WTC11 (cell line): ENCODE results near the gene OLFM2. TPM values are rescaled to one million over a fixed set of nuclear protein-coding genes. Genes with fewer than 3 reads are reported as not detected.

ENCODE experiments used
- ATAC-seq: fragments of 200-7000 bp; cut with Tn5 transposase; 2 replicates; pipeline ENCODE4 v1.10.0; 2021; ENCODE audit warnings: mild to moderate bottlenecking, moderate library complexity
- CTCF ChIA-PET: fragments of 300-600 bp; sonication (Branson Sonifier 250); formaldehyde crosslinking; loops from one replicate; lab custom pipeline; 2021; ENCODE audit warnings: antibody characterized with exemption; lab: Charles Lee
- POLR2A ChIA-PET: fragments of 350-600 bp; sonication (Branson Sonifier 250); formaldehyde crosslinking; loops from one replicate; lab custom pipeline; 2021; ENCODE audit warnings: antibody characterized with exemption; lab: Charles Lee
- DNase-seq: peaks from one replicate; pipeline ENCODE4 v3.0.0; 2021; ENCODE audit warnings: low spot score
- H3K27ac Mint-ChIP-seq: 2 replicates; pipeline ENCODE4 v1.8.0; 2021; ENCODE audit warnings: mixed read lengths
- H3K27me3 Mint-ChIP-seq: 2 replicates; pipeline ENCODE4 v1.8.0; 2021; ENCODE audit warnings: low read depth, mild to moderate bottlenecking, moderate library complexity, mixed read lengths
- H3K36me3 Mint-ChIP-seq: 2 replicates; pipeline ENCODE4 v1.8.0; 2021; ENCODE audit warnings: mixed read lengths
- H3K4me1 Mint-ChIP-seq: 2 replicates; pipeline ENCODE4 v1.8.0; 2022; ENCODE audit warnings: mixed read lengths
- H3K4me3 Mint-ChIP-seq: 2 replicates; pipeline ENCODE4 v1.8.0; 2021; ENCODE audit warnings: mild to moderate bottlenecking, moderate library complexity, mixed read lengths
- H3K9me3 Mint-ChIP-seq: 2 replicates; pipeline ENCODE4 v1.8.0; 2021; ENCODE audit warnings: mixed read lengths
- ATF1 ChIP-seq: sonication (generic); formaldehyde crosslinking; IDR thresholded peaks from 2 replicates; pipeline ENCODE4 v1.8.1; 2023; ENCODE audit warnings: mild to moderate bottlenecking, moderate library complexity, missing genetic modification reagents
- CREB1 ChIP-seq: sonication (generic); formaldehyde crosslinking; IDR thresholded peaks from 2 replicates; pipeline ENCODE4 v1.8.0; 2023; ENCODE audit warnings: mild to moderate bottlenecking, missing genetic modification reagents
- GABPB1 ChIP-seq: sonication (generic); formaldehyde crosslinking; IDR thresholded peaks from 2 replicates; pipeline ENCODE4 v1.8.1; 2023; ENCODE audit warnings: mild to moderate bottlenecking, missing genetic modification reagents
- GRHL2 ChIP-seq: fragments of 250-450 bp; sonication (Bioruptor Pico); IDR thresholded peaks from 2 replicates; pipeline ENCODE4 v1.8.0; 2022; ENCODE audit warnings: mild to moderate bottlenecking, moderate library complexity; ENCODE audit not compliant: insufficient replicate concordance, severe bottlenecking
- MYBL2 ChIP-seq: sonication (generic); formaldehyde crosslinking; IDR thresholded peaks from 2 replicates; pipeline ENCODE4 v1.8.1; 2023; ENCODE audit warnings: mild to moderate bottlenecking, moderate library complexity, missing genetic modification reagents
- OVOL2 ChIP-seq: fragments of 250-450 bp; sonication (Bioruptor Pico); IDR thresholded peaks from 2 replicates; pipeline ENCODE4 v1.9.0; 2021; ENCODE audit warnings: mild to moderate bottlenecking, borderline replicate concordance
- SOX15 ChIP-seq: fragments of 250-450 bp; sonication (Bioruptor Pico); IDR thresholded peaks from 2 replicates; pipeline ENCODE4 v1.9.0; 2021; ENCODE audit warnings: mild to moderate bottlenecking
- SP1 ChIP-seq: sonication (generic); formaldehyde crosslinking; conservative IDR thresholded peaks from 2 replicates; pipeline ENCODE4 v1.8.1; 2022; ENCODE audit warnings: missing genetic modification reagents
- TEAD4 ChIP-seq: sonication (generic); formaldehyde crosslinking; IDR thresholded peaks from 2 replicates; pipeline ENCODE4 v1.8.0; 2022; ENCODE audit warnings: mild to moderate bottlenecking, missing genetic modification reagents
- ZBTB21 ChIP-seq: sonication (generic); formaldehyde crosslinking; IDR thresholded peaks from 2 replicates; pipeline ENCODE4 v1.8.1; 2023; ENCODE audit warnings: mild to moderate bottlenecking, missing genetic modification reagents, borderline replicate concordance
- ZNF263 ChIP-seq: sonication (generic); formaldehyde crosslinking; IDR thresholded peaks from 2 replicates; pipeline ENCODE4 v1.8.1; 2022; ENCODE audit warnings: low read depth, mild to moderate bottlenecking, moderate library complexity, missing genetic modification reagents
- total RNA-seq: library from RNA; stranded (reverse); gene quantifications from 3 replicates; pipeline ENCODE4 v1.2.3, GENCODE V29; 2021
- TF ChIP-seq, protein P1 (sequence below): sonication (generic); formaldehyde crosslinking; IDR thresholded peaks from 2 replicates; pipeline ENCODE4 v1.8.0; 2023; ENCODE audit warnings: mild to moderate bottlenecking, missing genetic modification reagents
- TF ChIP-seq, protein P2 (sequence below): sonication (generic); formaldehyde crosslinking; IDR thresholded peaks from 2 replicates; pipeline ENCODE4 v1.8.1; 2022; ENCODE audit warnings: mild to moderate bottlenecking, missing genetic modification reagents, moderate library complexity, borderline replicate concordance
- TF ChIP-seq, protein P3 (sequence below): sonication (generic); formaldehyde crosslinking; IDR thresholded peaks from 2 replicates; pipeline ENCODE4 v1.8.1; 2023; ENCODE audit warnings: mild to moderate bottlenecking, moderate library complexity, missing genetic modification reagents
- TF ChIP-seq, protein P4 (sequence below): sonication (generic); formaldehyde crosslinking; IDR thresholded peaks from 2 replicates; pipeline ENCODE4 v1.8.1; 2022; ENCODE audit warnings: low read depth, mild to moderate bottlenecking, moderate library complexity, missing genetic modification reagents, borderline replicate concordance
- TF ChIP-seq, protein P5 (sequence below): sonication (generic); formaldehyde crosslinking; IDR thresholded peaks from 2 replicates; pipeline ENCODE4 v1.8.1; 2022; ENCODE audit warnings: low read depth, missing genetic modification reagents, borderline replicate concordance
- TF ChIP-seq, protein P6 (sequence below): sonication (generic); formaldehyde crosslinking; IDR thresholded peaks from 2 replicates; pipeline ENCODE4 v1.8.1; 2022; ENCODE audit warnings: missing genetic modification reagents, borderline replicate concordance
- TF ChIP-seq, protein P7 (sequence below): sonication (generic); formaldehyde crosslinking; IDR thresholded peaks from 2 replicates; pipeline ENCODE4 v1.8.0; 2022; ENCODE audit warnings: mild to moderate bottlenecking, missing genetic modification reagents
- TF ChIP-seq, protein P8 (sequence below): sonication (generic); formaldehyde crosslinking; IDR thresholded peaks from 2 replicates; pipeline ENCODE4 v1.8.0; 2023; ENCODE audit warnings: missing genetic modification reagents, mild to moderate bottlenecking, borderline replicate concordance
- TF ChIP-seq, protein P9 (sequence below): fragments of 250-450 bp; sonication (Bioruptor Pico); IDR thresholded peaks from 2 replicates; pipeline ENCODE4 v1.8.0; 2021; ENCODE audit warnings: mild to moderate bottlenecking

The OLFM2 gene
- total RNA-seq, 1 experiment from 2014 or later = 66.0 TPM

DNA sequence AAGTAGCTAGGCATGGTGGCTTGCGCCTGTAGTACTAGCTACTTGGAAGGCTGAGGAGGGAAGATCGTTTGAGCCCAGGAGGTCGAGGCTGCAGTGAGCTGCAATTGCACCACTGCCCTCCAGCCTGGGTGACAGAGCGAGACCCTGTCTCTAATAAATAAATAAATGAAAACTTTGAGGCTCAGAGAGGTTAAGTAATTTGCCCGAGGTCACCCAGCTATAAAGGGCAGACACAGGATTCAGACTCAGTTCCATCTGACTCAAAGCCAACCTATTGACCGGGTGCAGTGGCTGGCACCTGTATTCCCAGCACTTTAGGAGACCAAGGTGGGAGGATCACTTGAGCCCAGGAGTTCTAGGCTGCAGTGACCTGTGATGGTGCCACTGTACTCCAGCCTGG lies 7.4 kb upstream of the OLFM2 start (continued):
- TF ChIP-seq, protein P1, sequence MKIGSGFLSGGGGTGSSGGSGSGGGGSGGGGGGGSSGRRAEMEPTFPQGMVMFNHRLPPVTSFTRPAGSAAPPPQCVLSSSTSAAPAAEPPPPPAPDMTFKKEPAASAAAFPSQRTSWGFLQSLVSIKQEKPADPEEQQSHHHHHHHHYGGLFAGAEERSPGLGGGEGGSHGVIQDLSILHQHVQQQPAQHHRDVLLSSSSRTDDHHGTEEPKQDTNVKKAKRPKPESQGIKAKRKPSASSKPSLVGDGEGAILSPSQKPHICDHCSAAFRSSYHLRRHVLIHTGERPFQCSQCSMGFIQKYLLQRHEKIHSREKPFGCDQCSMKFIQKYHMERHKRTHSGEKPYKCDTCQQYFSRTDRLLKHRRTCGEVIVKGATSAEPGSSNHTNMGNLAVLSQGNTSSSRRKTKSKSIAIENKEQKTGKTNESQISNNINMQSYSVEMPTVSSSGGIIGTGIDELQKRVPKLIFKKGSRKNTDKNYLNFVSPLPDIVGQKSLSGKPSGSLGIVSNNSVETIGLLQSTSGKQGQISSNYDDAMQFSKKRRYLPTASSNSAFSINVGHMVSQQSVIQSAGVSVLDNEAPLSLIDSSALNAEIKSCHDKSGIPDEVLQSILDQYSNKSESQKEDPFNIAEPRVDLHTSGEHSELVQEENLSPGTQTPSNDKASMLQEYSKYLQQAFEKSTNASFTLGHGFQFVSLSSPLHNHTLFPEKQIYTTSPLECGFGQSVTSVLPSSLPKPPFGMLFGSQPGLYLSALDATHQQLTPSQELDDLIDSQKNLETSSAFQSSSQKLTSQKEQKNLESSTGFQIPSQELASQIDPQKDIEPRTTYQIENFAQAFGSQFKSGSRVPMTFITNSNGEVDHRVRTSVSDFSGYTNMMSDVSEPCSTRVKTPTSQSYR (CRISPR knock-in tag) = no peak
- no peak for TF ChIP-seq ATF1 (CRISPR knock-in tag)
- no peak for TF ChIP-seq ZNF263
- no peak for TF ChIP-seq GABPB1 (CRISPR knock-in tag)

DNA sequence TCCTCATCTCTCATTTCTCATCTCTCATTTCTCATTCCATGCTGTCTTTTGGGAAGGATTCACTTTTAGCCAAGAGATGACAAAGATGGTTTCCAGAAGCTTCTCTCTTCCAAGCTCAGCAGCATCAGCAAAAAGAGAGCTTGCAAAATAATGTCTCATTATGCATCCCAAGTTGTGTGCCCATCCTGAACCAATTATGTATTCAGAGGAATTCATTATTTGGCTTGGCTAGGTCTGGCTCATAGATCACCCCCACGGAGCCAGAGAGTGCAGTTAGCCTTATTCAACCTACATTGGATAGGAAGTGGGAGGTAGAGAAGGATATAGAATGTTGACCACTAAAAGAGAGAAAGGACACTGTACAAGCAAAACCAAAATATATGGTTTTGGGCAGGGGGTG lies 5.4 kb upstream of the OLFM2 start:
- Mint-ChIP-seq H3K9me3 (peaks cover 19% of the 10 kb centered on the region), H3K4me1 (peaks cover 26% of the 10 kb centered on the region), H3K27ac (no peak overlapping the region), H3K36me3 (peaks cover 4% of the 10 kb centered on the region), H3K4me3 (no peak overlapping the region), H3K27me3 (peaks cover 20% of the 10 kb centered on the region)
- POLR2A ChIA-PET = no interaction called here
- CTCF ChIA-PET = no interaction called here
- no peak for ATAC-seq
- DNase-seq = no peak
- TF ChIP-seq MYBL2 (CRISPR knock-in tag) = no peak
- TF ChIP-seq, protein P2, sequence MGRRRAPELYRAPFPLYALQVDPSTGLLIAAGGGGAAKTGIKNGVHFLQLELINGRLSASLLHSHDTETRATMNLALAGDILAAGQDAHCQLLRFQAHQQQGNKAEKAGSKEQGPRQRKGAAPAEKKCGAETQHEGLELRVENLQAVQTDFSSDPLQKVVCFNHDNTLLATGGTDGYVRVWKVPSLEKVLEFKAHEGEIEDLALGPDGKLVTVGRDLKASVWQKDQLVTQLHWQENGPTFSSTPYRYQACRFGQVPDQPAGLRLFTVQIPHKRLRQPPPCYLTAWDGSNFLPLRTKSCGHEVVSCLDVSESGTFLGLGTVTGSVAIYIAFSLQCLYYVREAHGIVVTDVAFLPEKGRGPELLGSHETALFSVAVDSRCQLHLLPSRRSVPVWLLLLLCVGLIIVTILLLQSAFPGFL (CRISPR knock-in tag) = no peak
- TF ChIP-seq, protein P3, sequence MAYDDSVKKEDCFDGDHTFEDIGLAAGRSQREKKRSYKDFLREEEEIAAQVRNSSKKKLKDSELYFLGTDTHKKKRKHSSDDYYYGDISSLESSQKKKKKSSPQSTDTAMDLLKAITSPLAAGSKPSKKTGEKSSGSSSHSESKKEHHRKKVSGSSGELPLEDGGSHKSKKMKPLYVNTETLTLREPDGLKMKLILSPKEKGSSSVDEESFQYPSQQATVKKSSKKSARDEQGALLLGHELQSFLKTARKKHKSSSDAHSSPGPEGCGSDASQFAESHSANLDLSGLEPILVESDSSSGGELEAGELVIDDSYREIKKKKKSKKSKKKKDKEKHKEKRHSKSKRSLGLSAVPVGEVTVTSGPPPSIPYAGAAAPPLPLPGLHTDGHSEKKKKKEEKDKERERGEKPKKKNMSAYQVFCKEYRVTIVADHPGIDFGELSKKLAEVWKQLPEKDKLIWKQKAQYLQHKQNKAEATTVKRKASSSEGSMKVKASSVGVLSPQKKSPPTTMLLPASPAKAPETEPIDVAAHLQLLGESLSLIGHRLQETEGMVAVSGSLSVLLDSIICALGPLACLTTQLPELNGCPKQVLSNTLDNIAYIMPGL (CRISPR knock-in tag) = no peak
- no peak for TF ChIP-seq SOX15 (CRISPR knock-in tag)
- no peak for TF ChIP-seq ZBTB21 (CRISPR knock-in tag)
- TF ChIP-seq, protein P4, sequence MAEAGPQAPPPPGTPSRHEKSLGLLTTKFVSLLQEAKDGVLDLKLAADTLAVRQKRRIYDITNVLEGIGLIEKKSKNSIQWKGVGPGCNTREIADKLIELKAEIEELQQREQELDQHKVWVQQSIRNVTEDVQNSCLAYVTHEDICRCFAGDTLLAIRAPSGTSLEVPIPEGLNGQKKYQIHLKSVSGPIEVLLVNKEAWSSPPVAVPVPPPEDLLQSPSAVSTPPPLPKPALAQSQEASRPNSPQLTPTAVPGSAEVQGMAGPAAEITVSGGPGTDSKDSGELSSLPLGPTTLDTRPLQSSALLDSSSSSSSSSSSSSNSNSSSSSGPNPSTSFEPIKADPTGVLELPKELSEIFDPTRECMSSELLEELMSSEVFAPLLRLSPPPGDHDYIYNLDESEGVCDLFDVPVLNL (CRISPR knock-in tag) = no peak
- TF ChIP-seq, protein P5, sequence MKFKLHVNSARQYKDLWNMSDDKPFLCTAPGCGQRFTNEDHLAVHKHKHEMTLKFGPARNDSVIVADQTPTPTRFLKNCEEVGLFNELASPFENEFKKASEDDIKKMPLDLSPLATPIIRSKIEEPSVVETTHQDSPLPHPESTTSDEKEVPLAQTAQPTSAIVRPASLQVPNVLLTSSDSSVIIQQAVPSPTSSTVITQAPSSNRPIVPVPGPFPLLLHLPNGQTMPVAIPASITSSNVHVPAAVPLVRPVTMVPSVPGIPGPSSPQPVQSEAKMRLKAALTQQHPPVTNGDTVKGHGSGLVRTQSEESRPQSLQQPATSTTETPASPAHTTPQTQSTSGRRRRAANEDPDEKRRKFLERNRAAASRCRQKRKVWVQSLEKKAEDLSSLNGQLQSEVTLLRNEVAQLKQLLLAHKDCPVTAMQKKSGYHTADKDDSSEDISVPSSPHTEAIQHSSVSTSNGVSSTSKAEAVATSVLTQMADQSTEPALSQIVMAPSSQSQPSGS (CRISPR knock-in tag) = no peak
- TF ChIP-seq SP1 (CRISPR knock-in tag) = no peak
- TF ChIP-seq TEAD4 (CRISPR knock-in tag) = no peak
- TF ChIP-seq, protein P6, sequence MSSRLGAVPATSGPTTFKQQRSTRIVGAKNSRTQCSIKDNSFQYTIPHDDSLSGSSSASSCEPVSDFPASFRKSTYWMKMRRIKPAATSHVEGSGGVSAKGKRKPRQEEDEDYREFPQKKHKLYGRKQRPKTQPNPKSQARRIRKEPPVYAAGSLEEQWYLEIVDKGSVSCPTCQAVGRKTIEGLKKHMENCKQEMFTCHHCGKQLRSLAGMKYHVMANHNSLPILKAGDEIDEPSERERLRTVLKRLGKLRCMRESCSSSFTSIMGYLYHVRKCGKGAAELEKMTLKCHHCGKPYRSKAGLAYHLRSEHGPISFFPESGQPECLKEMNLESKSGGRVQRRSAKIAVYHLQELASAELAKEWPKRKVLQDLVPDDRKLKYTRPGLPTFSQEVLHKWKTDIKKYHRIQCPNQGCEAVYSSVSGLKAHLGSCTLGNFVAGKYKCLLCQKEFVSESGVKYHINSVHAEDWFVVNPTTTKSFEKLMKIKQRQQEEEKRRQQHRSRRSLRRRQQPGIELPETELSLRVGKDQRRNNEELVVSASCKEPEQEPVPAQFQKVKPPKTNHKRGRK (CRISPR knock-in tag) = no peak
- no peak for TF ChIP-seq GRHL2 (CRISPR knock-in tag)
- TF ChIP-seq, protein P7, sequence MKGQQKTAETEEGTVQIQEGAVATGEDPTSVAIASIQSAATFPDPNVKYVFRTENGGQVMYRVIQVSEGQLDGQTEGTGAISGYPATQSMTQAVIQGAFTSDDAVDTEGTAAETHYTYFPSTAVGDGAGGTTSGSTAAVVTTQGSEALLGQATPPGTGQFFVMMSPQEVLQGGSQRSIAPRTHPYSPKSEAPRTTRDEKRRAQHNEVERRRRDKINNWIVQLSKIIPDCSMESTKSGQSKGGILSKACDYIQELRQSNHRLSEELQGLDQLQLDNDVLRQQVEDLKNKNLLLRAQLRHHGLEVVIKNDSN (CRISPR knock-in tag) = no peak
- TF ChIP-seq CREB1 (CRISPR knock-in tag) = no peak
- TF ChIP-seq, protein P8, sequence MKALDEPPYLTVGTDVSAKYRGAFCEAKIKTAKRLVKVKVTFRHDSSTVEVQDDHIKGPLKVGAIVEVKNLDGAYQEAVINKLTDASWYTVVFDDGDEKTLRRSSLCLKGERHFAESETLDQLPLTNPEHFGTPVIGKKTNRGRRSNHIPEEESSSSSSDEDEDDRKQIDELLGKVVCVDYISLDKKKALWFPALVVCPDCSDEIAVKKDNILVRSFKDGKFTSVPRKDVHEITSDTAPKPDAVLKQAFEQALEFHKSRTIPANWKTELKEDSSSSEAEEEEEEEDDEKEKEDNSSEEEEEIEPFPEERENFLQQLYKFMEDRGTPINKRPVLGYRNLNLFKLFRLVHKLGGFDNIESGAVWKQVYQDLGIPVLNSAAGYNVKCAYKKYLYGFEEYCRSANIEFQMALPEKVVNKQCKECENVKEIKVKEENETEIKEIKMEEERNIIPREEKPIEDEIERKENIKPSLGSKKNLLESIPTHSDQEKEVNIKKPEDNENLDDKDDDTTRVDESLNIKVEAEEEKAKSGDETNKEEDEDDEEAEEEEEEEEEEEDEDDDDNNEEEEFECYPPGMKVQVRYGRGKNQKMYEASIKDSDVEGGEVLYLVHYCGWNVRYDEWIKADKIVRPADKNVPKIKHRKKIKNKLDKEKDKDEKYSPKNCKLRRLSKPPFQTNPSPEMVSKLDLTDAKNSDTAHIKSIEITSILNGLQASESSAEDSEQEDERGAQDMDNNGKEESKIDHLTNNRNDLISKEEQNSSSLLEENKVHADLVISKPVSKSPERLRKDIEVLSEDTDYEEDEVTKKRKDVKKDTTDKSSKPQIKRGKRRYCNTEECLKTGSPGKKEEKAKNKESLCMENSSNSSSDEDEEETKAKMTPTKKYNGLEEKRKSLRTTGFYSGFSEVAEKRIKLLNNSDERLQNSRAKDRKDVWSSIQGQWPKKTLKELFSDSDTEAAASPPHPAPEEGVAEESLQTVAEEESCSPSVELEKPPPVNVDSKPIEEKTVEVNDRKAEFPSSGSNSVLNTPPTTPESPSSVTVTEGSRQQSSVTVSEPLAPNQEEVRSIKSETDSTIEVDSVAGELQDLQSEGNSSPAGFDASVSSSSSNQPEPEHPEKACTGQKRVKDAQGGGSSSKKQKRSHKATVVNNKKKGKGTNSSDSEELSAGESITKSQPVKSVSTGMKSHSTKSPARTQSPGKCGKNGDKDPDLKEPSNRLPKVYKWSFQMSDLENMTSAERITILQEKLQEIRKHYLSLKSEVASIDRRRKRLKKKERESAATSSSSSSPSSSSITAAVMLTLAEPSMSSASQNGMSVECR (CRISPR knock-in tag) = no peak
- no peak for TF ChIP-seq OVOL2 (CRISPR knock-in tag)
- TF ChIP-seq, protein P9, sequence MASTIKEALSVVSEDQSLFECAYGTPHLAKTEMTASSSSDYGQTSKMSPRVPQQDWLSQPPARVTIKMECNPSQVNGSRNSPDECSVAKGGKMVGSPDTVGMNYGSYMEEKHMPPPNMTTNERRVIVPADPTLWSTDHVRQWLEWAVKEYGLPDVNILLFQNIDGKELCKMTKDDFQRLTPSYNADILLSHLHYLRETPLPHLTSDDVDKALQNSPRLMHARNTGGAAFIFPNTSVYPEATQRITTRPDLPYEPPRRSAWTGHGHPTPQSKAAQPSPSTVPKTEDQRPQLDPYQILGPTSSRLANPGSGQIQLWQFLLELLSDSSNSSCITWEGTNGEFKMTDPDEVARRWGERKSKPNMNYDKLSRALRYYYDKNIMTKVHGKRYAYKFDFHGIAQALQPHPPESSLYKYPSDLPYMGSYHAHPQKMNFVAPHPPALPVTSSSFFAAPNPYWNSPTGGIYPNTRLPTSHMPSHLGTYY (CRISPR knock-in tag) = no peak
